Osteoblast (primary cell): ENCODE results near the gene TLR1. TPM values are rescaled to one million over a fixed set of nuclear protein-coding genes. Genes with fewer than 3 reads are reported as not detected.

Source experiments
- DNase-seq: peaks from one replicate; pipeline ENCODE4 v3.0.0; 2011; ENCODE audit warnings: low spot score, mixed read lengths; ENCODE audit not compliant: insufficient read length; ENCODE audit errors: missing footprints
- H2AFZ ChIP-seq: 2 replicates; pipeline ENCODE4 v1.6.0; 2011; ENCODE audit warnings: mild to moderate bottlenecking, low read length
- H3K27ac ChIP-seq: 2 replicates; pipeline ENCODE4 v1.5.1; 2011; ENCODE audit warnings: mild to moderate bottlenecking, low read depth, low read length, moderate library complexity
- H3K27me3 ChIP-seq: 2 replicates; pipeline ENCODE4 v1.6.0; 2012; ENCODE audit warnings: mild to moderate bottlenecking, control low read depth, inconsistent platforms, low read length, moderate library complexity; ENCODE audit not compliant: insufficient read depth
- H3K36me3 ChIP-seq: 2 replicates; pipeline ENCODE4 v1.5.1; 2011; ENCODE audit warnings: mild to moderate bottlenecking, low read length, control low read depth, moderate library complexity; ENCODE audit not compliant: insufficient read depth
- H3K4me1 ChIP-seq: 2 replicates; pipeline ENCODE4 v1.5.1; 2011; ENCODE audit warnings: mild to moderate bottlenecking, low read length, control low read depth, moderate library complexity; ENCODE audit not compliant: insufficient read depth
- H3K4me2 ChIP-seq: 2 replicates; pipeline ENCODE4 v1.6.0; 2011; ENCODE audit warnings: mild to moderate bottlenecking, low read length; ENCODE audit not compliant: insufficient read depth
- H3K4me3 ChIP-seq: fragments of 200-600 bp; sonication (generic); 3 replicates; pipeline ENCODE4 v1.5.1; 2012; ENCODE audit warnings: mild to moderate bottlenecking, low read length, inconsistent platforms; ENCODE audit not compliant: insufficient read depth
- H3K79me2 ChIP-seq: 2 replicates; pipeline ENCODE4 v1.6.0; 2012; ENCODE audit warnings: mild to moderate bottlenecking, low read length, control low read depth, inconsistent platforms; ENCODE audit not compliant: insufficient read depth
- H3K9me3 ChIP-seq: 2 replicates; pipeline ENCODE4 v1.5.1; 2011; ENCODE audit warnings: low read depth, low read length, control low read depth
- H4K20me1 ChIP-seq: 2 replicates; pipeline ENCODE4 v1.6.0; 2012; ENCODE audit warnings: mild to moderate bottlenecking, low read length, control low read depth; ENCODE audit not compliant: insufficient read depth
- total RNA-seq: library from RNA; depleted of rRNA; stranded (reverse); fragments of >200 nt; gene quantifications from 2 replicates; pipeline ENCODE4 v1.2.3, GENCODE V29; 2012
- TF ChIP-seq, protein P1 (sequence below): IDR thresholded peaks from 2 replicates; pipeline ENCODE4 v1.5.1; 2011; ENCODE audit warnings: mild to moderate bottlenecking, low read depth, low read length, moderate library complexity; ENCODE audit errors: extremely low read depth

Gene TLR1
- total RNA-seq, 1 donor = 3.3 TPM

DNA sequence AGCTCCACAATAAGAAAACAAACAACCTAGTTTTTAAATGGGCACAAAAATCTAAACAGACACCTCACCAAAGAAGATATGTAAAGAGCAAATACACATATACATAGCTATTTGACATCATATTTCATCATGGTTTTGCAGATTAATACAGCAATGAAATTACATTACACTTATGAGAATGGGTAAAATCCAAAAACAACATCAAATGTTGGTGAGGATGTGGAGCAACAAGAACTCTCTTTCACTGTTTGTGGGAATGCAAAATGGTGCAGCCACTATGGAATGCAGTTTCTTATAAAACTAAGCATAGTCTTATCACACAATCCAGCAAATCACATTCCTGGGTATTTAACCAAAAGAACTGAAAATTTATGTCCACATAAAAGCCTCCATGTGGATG, 27.1 kb upstream of the TLR1 start:
- Histone ChIP-seq H3K4me3 (no peak overlapping the region), H3K4me2 (no peak overlapping the region), H3K36me3 (no peaks in the 10 kb centered on the region), H3K79me2 (no peaks in the 10 kb centered on the region), H2AFZ (no peak overlapping the region), H3K9me3 (no peaks in the 10 kb centered on the region), H4K20me1 (no peaks in the 10 kb centered on the region), H3K4me1 (no peaks in the 10 kb centered on the region), H3K27me3 (no peaks in the 10 kb centered on the region), H3K27ac (no peak overlapping the region)
- no peak for DNase-seq
- TF ChIP-seq, protein P1, sequence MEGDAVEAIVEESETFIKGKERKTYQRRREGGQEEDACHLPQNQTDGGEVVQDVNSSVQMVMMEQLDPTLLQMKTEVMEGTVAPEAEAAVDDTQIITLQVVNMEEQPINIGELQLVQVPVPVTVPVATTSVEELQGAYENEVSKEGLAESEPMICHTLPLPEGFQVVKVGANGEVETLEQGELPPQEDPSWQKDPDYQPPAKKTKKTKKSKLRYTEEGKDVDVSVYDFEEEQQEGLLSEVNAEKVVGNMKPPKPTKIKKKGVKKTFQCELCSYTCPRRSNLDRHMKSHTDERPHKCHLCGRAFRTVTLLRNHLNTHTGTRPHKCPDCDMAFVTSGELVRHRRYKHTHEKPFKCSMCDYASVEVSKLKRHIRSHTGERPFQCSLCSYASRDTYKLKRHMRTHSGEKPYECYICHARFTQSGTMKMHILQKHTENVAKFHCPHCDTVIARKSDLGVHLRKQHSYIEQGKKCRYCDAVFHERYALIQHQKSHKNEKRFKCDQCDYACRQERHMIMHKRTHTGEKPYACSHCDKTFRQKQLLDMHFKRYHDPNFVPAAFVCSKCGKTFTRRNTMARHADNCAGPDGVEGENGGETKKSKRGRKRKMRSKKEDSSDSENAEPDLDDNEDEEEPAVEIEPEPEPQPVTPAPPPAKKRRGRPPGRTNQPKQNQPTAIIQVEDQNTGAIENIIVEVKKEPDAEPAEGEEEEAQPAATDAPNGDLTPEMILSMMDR = no peak

DNA sequence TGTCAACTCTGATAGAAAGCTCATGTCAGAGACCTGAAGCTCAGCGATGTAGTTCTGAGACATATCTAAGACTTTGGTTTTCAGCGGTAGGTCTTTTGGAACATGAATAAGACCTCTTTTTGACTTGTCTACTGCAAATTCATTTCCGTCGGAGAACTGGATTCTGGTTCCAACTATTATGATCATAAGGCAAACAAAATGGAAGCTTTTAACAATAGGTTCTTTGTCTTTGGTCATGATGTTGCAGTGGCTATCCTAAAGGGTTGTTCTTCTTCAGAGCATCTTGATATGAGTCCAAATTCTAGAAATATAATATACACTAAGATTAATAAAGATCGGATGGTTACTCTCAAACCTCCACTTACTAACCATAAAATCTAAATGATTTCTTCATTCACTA, 24.6 kb upstream of the TLR1 start:
- no peak overlapping the region for H2AFZ ChIP-seq
- H3K27ac ChIP-seq = no peak overlapping the region
- TF ChIP-seq, protein P1 = no peak
- no peaks in the 10 kb centered on the region for H3K27me3 ChIP-seq
- no peaks in the 10 kb centered on the region for H3K9me3 ChIP-seq
- no peaks in the 10 kb centered on the region for H4K20me1 ChIP-seq
- H3K4me1 ChIP-seq = no peaks in the 10 kb centered on the region
- no peak for DNase-seq
- no peaks in the 10 kb centered on the region for H3K36me3 ChIP-seq
- no peaks in the 10 kb centered on the region for H3K79me2 ChIP-seq
- H3K4me3 ChIP-seq = no peak overlapping the region
- no peak overlapping the region for H3K4me2 ChIP-seq

DNA sequence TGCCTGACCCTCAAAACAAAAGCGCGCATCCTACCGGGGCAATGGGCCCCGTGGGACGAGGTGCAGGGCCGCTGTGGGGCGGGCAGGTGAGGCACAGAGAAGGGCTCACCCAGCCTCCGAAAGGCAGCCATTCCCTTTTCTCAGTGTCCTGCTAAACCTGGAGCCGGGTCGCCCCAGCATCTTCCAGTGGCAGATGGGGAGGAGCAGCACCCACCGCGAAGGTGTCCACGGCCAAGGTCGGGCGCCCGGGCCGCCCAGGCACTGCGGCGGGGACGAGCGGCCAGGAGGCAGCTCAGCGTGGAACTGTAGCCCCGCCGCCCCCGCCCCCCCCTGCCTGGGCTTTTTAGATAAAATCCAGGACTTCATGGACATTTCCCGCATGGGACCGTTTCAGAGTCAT, 19.2 kb upstream of the TLR1 start:
- H3K27ac ChIP-seq = no peak overlapping the region
- no peak overlapping the region for H3K4me2 ChIP-seq
- H2AFZ ChIP-seq = no peak overlapping the region
- no peaks in the 10 kb centered on the region for H3K79me2 ChIP-seq
- no peaks in the 10 kb centered on the region for H3K4me1 ChIP-seq
- H3K36me3 ChIP-seq = no peaks in the 10 kb centered on the region
- no peaks in the 10 kb centered on the region for H4K20me1 ChIP-seq
- no peaks in the 10 kb centered on the region for H3K9me3 ChIP-seq
- peaks cover 8% of the 10 kb centered on the region for H3K27me3 ChIP-seq
- TF ChIP-seq, protein P1 = no peak
- H3K4me3 ChIP-seq = no peak overlapping the region
- no peak for DNase-seq

DNA sequence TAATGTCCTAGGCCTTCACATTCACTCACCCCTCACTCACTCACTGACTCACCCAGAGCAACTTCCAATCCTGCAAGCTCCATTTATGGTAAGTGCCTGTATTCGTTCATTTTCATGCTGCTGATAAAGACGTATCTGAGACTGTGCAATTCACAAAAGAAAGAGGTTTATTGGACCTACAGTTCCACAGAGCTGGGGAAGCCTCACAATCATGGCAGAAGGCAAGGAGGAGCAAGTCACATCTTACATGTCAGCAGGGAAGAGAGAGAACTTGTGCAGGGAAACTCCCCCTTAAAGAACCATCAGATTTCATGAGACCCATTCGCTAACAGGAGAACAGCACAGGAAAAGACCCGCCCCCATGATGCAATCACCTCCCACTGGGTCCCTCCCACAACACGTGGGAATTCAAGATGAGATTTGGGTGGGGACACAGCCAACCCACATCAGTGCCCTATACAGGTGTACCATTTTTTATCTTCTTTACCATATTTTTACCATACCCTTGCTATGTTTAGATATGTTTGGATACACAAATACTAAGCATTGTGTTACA, 18.2 kb upstream of the TLR1 start:
- no peak overlapping the region for H2AFZ ChIP-seq
- no peaks in the 10 kb centered on the region for H3K9me3 ChIP-seq
- H3K4me3 ChIP-seq = no peak overlapping the region
- no peak overlapping the region for H3K27ac ChIP-seq
- no peak for DNase-seq
- no peaks in the 10 kb centered on the region for H3K36me3 ChIP-seq
- no peaks in the 10 kb centered on the region for H3K79me2 ChIP-seq
- TF ChIP-seq, protein P1 = no peak
- no peaks in the 10 kb centered on the region for H3K4me1 ChIP-seq
- H3K27me3 ChIP-seq = peaks cover 10% of the 10 kb centered on the region
- H3K4me2 ChIP-seq = no peak overlapping the region
- H4K20me1 ChIP-seq = no peaks in the 10 kb centered on the region
